GM21619 (cell line): ENCODE measurements around the gene PARVB.

Experiments
- ATAC-seq: cut with Tn5 transposase; IDR thresholded peaks from one replicate; pipeline ENCODE4 v1.9.1; 2021; ENCODE audit not compliant: unreplicated experiment

Gene PARVB, protein sequence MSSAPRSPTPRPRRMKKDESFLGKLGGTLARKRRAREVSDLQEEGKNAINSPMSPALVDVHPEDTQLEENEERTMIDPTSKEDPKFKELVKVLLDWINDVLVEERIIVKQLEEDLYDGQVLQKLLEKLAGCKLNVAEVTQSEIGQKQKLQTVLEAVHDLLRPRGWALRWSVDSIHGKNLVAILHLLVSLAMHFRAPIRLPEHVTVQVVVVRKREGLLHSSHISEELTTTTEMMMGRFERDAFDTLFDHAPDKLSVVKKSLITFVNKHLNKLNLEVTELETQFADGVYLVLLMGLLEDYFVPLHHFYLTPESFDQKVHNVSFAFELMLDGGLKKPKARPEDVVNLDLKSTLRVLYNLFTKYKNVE

DNA sequence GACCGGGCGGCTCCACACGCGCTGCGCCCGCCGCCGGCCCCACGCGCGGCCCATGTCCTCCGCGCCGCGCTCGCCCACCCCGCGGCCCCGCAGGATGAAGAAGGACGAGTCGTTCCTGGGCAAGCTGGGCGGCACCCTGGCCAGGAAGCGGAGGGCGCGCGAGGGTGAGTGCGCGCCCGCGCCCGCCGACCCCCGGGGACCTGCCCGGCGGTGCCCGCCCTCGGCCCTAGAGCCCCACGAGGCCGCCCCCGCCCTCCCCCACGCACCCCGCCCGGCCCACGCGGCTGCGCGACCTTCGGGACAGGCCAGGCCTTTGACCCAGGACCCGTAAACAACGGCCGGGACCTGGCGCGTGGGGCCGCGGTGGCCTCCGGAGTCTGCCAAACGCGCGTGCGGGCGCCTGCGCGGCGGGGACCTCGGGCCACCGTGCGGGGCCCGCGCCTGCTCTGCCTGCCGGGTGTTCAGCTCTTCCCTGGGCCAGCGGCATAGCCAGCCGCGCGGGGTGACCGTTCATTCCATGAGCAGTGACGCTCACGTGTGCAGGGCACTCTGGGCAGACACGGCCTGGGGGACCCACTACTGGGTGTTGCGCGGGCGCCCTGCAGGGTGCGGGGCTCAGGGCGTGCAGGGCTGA, at the start of gene PARVB:
PARVB (plus strand) TSS at position 15 of the 634 bp plus-strand sequence; CDS start at position 53, 38 bp downstream.
- no peak for ATAC-seq

GRCh38 chr22:43975041-43975440, 49.1 kb upstream of the PARVB start:
- no peak for ATAC-seq

DNA sequence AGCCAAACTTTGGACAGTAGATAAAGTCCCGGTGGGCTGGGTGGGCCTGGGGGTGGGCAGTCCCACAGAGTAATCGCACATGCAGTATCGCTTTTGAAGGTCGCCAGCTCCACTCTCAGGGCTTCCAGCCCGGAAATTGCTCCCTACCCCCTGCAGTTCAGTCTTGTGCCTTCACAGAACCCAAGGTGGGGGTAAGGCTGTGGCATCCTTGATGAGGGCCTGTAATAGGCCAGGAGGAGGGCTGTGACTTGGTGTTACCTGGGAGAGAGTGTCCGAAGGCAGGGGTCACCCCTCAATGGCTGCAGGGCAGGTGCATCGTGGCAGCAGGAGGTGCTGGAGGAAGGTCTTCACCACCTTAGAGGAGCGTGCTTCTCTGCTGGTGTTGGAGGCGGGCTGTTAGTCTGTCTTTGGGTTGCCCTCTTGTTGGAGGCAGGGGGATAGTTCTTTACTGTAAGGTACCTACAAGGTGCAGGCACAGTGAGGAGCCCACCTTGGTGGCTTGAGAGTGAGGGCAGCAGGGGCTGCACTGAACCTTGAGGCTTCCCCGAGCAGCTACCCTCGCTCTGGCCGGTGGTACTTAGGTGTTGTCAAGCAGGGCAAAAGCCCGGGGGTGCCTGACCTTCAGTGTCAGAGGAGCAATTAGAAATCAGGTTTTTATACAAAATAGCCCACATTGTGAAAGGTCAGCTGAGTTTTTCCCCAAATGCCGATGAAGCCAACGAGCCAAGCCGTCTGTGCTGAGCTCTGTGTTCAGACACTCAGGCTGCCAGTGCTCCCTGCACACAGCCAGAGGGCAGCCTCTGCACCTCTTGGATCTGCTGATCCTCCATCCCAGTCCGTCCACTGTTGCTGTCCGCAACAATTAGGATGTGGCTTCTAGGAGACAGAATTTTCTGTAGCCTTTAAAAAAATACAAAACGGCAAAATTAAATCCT, 47.0 kb upstream of the PARVB start:
- no peak for ATAC-seq

GRCh38 chr22:43978558-43978957, 45.5 kb upstream of the PARVB start:
- no peak for ATAC-seq

DNA sequence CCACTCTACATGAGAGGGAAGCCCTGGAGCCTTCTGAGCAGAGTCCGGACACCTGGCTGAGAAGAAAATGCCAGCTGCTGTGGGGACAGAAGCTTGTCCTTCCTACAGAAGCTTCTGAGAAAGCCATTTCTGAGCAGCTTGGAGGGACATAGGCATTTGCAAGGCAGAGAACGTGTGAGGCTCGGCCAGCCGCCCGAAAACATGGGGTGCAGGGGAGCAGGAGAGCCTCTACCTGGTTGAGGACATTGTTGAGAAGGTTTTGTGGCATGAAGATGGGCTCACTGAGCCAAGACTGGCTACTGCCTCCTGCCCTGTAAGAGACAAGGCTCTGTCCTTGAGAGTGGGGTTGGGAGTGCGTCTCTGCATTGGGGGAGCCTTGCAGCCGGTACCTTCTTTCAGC, 43.5 kb upstream of the PARVB start:
- no peak for ATAC-seq

DNA sequence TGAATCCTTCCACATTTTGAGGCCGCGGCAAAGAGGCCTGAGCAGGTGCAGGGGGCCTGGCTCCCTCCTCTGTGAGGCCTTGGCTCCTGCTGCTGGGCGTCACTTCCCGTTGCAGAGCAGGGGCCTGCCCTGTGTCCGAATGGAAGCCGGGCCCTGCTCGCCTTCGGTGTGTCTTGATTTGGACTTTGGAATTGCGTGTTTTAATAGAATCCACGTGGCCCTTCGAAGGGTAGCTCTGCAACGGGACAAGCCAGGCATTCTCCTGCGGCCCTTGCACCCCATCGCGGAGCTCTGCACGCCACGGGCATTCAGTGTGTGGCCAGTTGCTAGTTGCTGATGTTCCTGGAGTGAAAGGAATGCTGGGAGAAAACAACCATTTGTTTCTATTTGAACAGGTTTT, 43.1 kb upstream of the PARVB start:
- no peak for ATAC-seq

- ATAC-seq: no peak
These were observed 40.3 kb upstream of the PARVB start for GRCh38 chr22:43983808-43984207.

DNA sequence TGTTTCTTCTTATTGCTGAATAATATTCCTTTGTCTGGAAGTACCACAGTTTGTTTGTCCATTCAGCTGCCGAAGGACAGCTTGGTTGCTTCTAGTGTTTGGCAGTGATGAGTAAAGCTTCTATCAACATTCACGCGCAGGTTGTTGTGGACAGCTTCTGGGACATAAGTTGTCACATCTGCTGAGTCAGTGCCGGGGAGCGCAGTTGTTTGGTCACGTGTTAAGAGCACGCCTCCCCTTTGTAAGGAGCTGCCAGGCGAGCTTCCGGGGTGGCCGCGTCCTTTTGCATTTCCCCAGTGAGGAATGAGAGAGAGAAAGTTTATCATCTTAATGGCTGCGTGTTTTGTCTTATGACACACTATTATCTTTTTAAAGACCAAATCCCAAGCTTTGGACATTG, 38.6 kb upstream of the PARVB start:
- no peak for ATAC-seq

DNA sequence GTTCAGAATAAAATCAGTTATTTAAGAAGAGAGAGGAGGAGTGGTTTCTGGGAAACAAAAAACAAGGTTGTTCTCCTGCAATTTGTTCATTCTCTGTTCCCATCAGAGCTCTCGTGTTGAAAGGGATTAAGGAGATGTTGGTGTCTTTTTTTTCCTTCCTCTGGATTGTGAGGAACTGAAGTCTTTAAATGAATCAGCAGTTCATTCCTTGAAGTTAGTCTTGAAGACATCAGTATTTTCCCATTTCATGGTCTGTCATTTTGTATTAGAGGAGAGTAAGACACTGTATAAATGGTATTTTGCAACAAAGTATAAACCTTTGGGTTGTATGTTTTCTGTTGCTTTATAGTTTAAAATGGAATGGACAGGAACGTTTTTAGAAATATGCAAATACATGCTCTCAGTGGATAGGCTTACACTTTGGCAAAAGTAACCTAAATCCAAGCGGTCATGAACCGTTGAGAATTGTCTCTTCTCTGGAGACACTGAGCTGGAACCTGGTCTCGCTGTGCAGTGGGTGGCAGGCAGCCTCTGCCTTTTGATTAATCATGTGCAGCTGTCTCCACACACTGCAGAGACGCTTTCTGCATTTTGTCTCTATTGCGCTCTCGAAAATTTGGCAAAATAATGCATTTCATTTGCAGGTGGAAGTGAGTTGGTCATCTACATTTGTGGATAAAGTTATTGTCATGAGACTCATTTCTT, 35.8 kb upstream of the PARVB start:
- ATAC-seq: no peak

DNA sequence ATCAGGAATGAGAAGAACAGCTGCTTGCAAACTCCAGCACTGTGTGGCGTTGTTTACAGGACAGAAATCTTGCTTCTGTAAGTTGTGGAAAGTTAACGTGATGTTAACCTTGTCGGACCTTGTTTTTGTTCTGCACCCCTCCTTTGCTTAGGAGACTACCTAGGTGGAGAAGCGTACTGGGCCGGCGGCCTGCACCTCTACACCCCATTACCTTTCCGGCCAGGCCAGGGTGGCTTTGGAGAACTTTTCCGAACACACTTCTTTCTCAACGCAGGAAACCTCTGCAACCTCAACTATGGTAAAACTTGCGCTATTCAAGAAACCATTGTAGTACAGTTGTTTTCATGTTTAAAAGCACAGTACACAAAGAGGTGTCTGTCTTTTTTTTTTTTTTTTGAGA, 35.1 kb upstream of the PARVB start:
- no peak for ATAC-seq

DNA sequence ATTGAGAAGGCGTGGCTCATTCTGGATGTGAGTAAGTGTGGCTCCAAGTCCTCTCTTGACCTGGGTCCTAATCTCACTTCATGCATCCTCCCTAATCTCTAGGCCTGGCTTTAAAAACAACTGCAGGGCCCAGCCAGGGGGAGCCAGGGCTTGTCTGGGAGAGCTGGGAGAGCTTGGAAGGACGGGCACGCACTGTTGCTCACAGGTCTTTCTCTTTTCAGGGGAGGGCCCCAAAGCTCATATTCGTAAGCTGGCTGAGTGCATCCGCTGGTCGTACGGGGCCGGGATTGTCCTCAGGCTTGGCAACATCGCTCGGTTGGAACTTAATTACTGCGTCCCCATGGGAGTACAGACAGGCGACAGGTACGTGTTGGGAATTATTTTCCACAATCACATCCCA, 34.1 kb upstream of the PARVB start:
- no peak for ATAC-seq

- no peak for ATAC-seq
These were observed 32.6 kb upstream of the PARVB start for GRCh38 chr22:43991316-43992020.

GRCh38 chr22:43992331-43992821, 31.7 kb upstream of the PARVB start:
- no peak for ATAC-seq

DNA sequence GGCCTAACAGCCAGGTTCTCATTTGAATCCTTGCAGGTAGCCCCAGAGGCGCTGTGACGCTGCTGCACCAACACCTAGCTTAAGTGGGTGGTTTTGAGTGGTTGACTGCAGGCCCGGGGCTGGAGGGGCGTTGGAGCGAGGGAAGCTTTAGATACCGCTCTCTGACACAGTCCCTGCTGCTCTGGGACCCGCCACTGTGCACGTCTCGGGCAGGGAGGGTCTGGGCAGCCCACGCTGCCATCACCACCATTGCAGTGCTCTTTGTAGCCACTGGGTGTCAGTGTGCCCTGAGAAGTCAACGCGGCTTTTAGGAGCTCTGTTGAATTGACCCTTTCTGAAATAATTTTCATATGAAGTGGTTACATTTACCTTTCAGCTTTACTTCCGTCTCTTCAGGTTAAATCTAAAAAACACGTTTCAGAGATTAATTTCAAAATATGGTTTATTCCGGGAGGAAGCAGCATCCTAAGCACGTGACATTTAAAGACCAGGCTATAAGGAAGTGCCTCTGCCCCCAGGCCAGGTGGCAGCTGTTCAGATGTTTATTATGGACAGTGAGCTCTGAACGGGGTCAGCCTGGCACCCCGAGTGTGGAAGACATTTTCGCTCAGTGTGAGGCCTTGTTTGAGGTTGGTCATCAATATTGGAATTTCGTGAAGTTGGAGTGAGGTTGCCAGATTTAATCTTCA, 30.9 kb upstream of the PARVB start:
- ATAC-seq: no peak

DNA sequence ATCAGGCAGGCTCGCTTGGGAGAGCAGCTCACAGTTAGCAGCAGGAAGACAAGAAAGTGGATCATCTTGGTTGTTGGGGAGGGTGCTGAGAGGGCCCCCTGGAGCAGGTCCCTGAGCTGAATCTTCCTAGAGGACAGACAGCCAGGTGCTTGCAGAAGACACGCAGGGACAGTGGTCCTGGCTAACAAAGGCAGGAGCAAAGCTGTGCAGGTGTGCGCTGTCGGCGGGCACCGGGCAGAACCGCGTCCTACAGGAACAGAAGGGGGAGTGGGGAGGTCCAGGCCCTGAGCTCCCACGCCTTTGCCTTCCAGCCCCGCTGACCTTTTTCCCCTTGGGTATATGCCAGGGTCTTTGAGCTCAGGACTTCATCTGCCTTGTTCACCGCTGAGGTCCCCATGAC, 30.1 kb upstream of the PARVB start:
- no peak for ATAC-seq

GRCh38 chr22:43994416-43994815, 29.7 kb upstream of the PARVB start:
- no peak for ATAC-seq

GRCh38 chr22:43995057-43995685, 28.9 kb upstream of the PARVB start:
- no peak for ATAC-seq

DNA sequence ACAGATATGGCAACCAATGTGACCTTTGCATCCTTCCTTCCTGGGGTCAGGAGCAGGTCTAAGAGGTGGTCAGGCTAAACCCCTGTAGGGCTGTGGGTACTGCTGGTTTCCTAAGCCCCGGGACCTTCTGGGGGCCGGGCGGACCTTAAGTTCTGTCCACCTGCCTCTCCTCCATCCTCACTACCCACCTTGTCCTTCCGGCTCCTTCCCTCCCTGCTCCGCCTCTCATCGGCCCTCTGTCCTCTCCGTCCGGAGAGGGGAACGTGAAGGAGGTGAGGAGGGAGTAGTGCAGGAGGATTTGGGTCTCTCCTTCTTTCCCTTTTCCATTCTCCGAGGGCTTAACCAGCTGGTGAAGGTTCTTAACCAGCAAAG, 28.3 kb upstream of the PARVB start:
- no peak for ATAC-seq
